OCI-LY1 (cell line): ENCODE data around the gene C20orf96.

ENCODE experiments used
- CTCF ChIP-seq: fragments of 200-600 bp; sonication (generic), shearing (Covaris generic); IDR thresholded peaks from 2 replicates; pipeline ENCODE4 v1.5.1; 2017; ENCODE audit warnings: mild to moderate bottlenecking, antibody characterized with exemption, low read length, moderate library complexity, mixed read lengths
- EZH2 ChIP-seq: fragments of 200-600 bp; sonication (generic), shearing (Covaris generic); IDR thresholded peaks from 2 replicates; pipeline ENCODE4 v1.8.0; 2017; ENCODE audit warnings: borderline replicate concordance, mixed run types, mild to moderate bottlenecking, antibody characterized with exemption, low read length, moderate library complexity, mixed read lengths

- no peak for TF ChIP-seq EZH2
- TF ChIP-seq CTCF = no peak
Measured at GRCh38 chr20:316316-317068, 25.9 kb upstream of the C20orf96 start.
